ENCODE measurements around the gene ATP6V1C2. TPM values are rescaled to one million over a fixed set of nuclear protein-coding genes. Genes with fewer than 3 reads are reported as not detected.

Gene ATP6V1C2
- total and polyA plus RNA-seq, 9 of the 15 experiments (the other 6 are each of a cell fraction or from before 2014, with no cell fraction given), result 0.01 to 0.31 (median 0.10) TPM; not detected in 4

- Histone ChIP-seq H4K20me1 (replicated peaks; ENCODE audit: control insufficient read depth, insufficient read depth, low read length) (no peaks in the 10 kb centered on the region), H3K9me3 (replicated peaks; ENCODE audit: control insufficient read depth, insufficient read depth, low read depth, low read length) (no peaks in the 10 kb centered on the region), H3K4me2 (ENCODE audit: insufficient read depth, low read length) (no peak overlapping the region), H3K27me3 (ENCODE audit: control insufficient read depth in 2 of 2, insufficient read depth in 2 of 2, low read length in 2 of 2) (peaks cover 15 to 47% of the 10 kb centered on the region in 2 experiments; a peak in 4 of 5 replicates), H3K4me3 (no peak overlapping the region), H2AFZ (ENCODE audit: low read depth, low read length) (no peak overlapping the region), H3K9me1 (ENCODE audit: control insufficient read depth, insufficient read depth, low read length) (peaks cover 2% of the 10 kb centered on the region), H3K4me1 (replicated peaks in 1 of 2; ENCODE audit: control insufficient read depth in 2 of 2, insufficient read depth in 2 of 2, low read length in 2 of 2) (no peaks in the 10 kb centered on the region; a peak in 1 of 5 replicates), H3K27ac (ENCODE audit: extremely low read depth, low read depth, low read length) (no peak overlapping the region), H3K9ac (ENCODE audit: insufficient read depth in 1 of 2, low read depth in 2 of 2, low read length in 2 of 2) (no peak overlapping the region), H3K36me3 (ENCODE audit: control insufficient read depth, insufficient read depth, low read length) (no peaks in the 10 kb centered on the region), H3K79me2 (ENCODE audit: control insufficient read depth, insufficient read depth, low read length) (no peaks in the 10 kb centered on the region)
- ChIA-PET CTCF (ENCODE audit: low intra/inter-chr PET ratio) (no interaction called here), POLR2A (interaction anchor here (1.2 kb wide), 1 partner anchor 10 kb away, joined by 3 read pairs; no protein-coding TSS in a partner anchor)
- ATAC-seq, result no peak
- BruUV-seq (replicated peaks), result no TSS peak
- intact Hi-C loops (cut with micrococcal nuclease) (no loop called here), in situ Hi-C loops (cut with MboI) (no loop called here)
- no peak for DNase-seq (ENCODE audit: extremely low read depth in 1 of 4, low spot score in 3 of 4)
- 16% methylated on average over 9 of the region's 9 CpGs for WGBS (ENCODE audit: insufficient coverage, low coverage, missing lambda C conversion rate)
- FAIRE-seq, result no peak
- TF ChIP-seq ZBTB11 (CRISPR knock-in tag; IDR thresholded peaks at IDR 0.05) (no peak), ZNF121 (CRISPR knock-in tag; conservative IDR thresholded peaks at IDR 0.05) (no peak), SREBF2 (CRISPR knock-in tag; IDR thresholded peaks at IDR 0.05) (no peak), ASH1L (IDR thresholded peaks at IDR 0.05; ENCODE audit: borderline replicate concordance, low read depth, partially characterized antibody) (no peak), LEF1 (IDR thresholded peaks at IDR 0.05) (no peak), MTA3 (IDR thresholded peaks at IDR 0.05; ENCODE audit: borderline replicate concordance) (no peak), PRPF4 (IDR thresholded peaks at IDR 0.05; ENCODE audit: insufficient read depth, low read depth, low read length, poor library complexity, severe bottlenecking) (no peak), MIER1 (IDR thresholded peaks at IDR 0.05; ENCODE audit: low read depth) (no peak), ADNP (tag; IDR thresholded peaks at IDR 0.05) (no peak)
These were observed 17.3 kb upstream of the ATP6V1C2 start for GRCh38 chr2:10704034-10704594.

Measured in K562 (cell line).